ENCODE data around the gene GNG4.
"Not testable (repeated sequence)": the region's sequence is repeated elsewhere in the genome, so short reads cannot be mapped to it uniquely, and the experiment has no call there.

Gene GNG4

DNA sequence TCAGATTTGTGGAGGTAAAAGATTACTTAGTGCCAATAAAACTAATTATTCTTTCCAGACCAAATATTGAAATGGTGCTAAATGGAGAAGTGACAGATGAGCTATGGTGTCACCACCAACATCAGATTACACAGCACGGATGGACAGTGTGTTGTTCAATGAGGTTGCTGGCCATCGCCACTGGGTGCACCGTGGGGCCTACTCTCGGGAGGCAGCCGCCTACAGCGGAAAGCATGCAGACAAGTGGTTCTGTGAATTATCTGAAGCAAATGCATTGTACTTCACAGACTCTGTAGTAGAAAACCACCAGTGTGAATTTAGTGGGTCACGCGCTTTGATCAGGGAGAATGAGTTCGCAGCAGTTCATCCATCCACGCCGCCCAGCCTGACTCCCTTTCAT is 42.3 kb downstream of the GNG4 start:
- no peaks in the 10 kb centered on the region for H3K9me3 ChIP-seq (ENCODE audit: severe bottlenecking)
- no peaks in the 10 kb centered on the region for H3K27me3 ChIP-seq (ENCODE audit: insufficient read depth, low read depth, severe bottlenecking)
- TF ChIP-seq, protein P1, sequence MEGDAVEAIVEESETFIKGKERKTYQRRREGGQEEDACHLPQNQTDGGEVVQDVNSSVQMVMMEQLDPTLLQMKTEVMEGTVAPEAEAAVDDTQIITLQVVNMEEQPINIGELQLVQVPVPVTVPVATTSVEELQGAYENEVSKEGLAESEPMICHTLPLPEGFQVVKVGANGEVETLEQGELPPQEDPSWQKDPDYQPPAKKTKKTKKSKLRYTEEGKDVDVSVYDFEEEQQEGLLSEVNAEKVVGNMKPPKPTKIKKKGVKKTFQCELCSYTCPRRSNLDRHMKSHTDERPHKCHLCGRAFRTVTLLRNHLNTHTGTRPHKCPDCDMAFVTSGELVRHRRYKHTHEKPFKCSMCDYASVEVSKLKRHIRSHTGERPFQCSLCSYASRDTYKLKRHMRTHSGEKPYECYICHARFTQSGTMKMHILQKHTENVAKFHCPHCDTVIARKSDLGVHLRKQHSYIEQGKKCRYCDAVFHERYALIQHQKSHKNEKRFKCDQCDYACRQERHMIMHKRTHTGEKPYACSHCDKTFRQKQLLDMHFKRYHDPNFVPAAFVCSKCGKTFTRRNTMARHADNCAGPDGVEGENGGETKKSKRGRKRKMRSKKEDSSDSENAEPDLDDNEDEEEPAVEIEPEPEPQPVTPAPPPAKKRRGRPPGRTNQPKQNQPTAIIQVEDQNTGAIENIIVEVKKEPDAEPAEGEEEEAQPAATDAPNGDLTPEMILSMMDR (IDR thresholded peaks at IDR 0.05; ENCODE audit: low read depth, low read length): no peak
- peaks cover 17% of the 10 kb centered on the region for H3K36me3 ChIP-seq
- H3K4me3 ChIP-seq (ENCODE audit: low read depth, low read length): no peak overlapping the region
- no peak for DNase-seq
- H3K27ac ChIP-seq: no peak overlapping the region

DNA sequence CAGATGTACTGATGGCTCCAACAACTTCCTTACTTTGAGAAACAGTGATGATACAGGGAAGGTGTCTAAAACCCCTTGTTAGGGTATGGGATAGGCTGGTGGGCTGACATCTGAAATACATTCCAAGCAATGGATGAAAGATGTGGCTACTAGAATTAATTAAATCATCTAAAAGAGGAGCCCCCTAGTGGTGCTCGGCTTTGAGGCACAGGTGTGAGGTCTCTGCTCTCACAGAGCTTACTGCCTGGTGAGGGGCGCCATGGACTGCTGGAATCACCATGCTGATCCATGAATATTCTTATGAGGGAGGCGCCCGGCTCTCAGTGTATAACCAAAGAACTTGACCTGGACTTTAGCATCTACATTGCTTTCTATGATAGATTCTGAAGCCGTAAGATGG is 48.5 kb downstream of the GNG4 start:
- TF ChIP-seq, protein P1 (IDR thresholded peaks at IDR 0.05; ENCODE audit: low read depth, low read length): peak; percentile 72
- DNase-seq: peak; percentile 59
- Histone ChIP-seq H3K27ac (no peak overlapping the region), H3K36me3 (peaks cover 8% of the 10 kb centered on the region), H3K27me3 (ENCODE audit: insufficient read depth, low read depth, severe bottlenecking) (no peaks in the 10 kb centered on the region), H3K4me3 (ENCODE audit: low read depth, low read length) (no peak overlapping the region), H3K9me3 (ENCODE audit: severe bottlenecking) (no peaks in the 10 kb centered on the region)

DNA sequence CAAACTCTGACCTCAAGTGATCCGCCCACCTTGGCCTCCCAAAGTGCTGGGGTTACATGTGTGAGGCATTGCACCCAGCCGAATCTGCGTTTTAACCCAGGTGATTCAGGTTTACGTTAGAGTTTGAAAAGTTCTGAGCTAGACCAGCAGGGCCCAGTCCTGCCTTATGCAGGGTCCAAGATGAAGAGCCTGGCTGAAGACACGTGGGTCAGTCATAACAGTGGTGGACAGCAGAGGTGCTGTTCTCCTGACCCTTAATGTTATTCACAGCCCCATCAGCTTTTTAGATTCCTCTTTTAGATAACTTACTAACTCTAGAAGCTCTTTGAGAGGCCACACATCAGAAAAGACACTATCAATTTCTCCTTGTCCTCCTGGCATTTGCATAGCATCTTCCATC is 50.0 kb downstream of the GNG4 start:
- no peak overlapping the region for H3K27ac ChIP-seq
- H3K36me3 ChIP-seq: peaks cover 15% of the 10 kb centered on the region
- TF ChIP-seq, protein P1 (IDR thresholded peaks at IDR 0.05; ENCODE audit: low read depth, low read length): 0 out of 2 replicates have a peak, but pooled peaks have one; percentile 8
- H3K9me3 ChIP-seq (ENCODE audit: severe bottlenecking): no peaks in the 10 kb centered on the region
- no peak for DNase-seq
- H3K4me3 ChIP-seq (ENCODE audit: low read depth, low read length): no peak overlapping the region
- no peaks in the 10 kb centered on the region for H3K27me3 ChIP-seq (ENCODE audit: insufficient read depth, low read depth, severe bottlenecking)

DNA sequence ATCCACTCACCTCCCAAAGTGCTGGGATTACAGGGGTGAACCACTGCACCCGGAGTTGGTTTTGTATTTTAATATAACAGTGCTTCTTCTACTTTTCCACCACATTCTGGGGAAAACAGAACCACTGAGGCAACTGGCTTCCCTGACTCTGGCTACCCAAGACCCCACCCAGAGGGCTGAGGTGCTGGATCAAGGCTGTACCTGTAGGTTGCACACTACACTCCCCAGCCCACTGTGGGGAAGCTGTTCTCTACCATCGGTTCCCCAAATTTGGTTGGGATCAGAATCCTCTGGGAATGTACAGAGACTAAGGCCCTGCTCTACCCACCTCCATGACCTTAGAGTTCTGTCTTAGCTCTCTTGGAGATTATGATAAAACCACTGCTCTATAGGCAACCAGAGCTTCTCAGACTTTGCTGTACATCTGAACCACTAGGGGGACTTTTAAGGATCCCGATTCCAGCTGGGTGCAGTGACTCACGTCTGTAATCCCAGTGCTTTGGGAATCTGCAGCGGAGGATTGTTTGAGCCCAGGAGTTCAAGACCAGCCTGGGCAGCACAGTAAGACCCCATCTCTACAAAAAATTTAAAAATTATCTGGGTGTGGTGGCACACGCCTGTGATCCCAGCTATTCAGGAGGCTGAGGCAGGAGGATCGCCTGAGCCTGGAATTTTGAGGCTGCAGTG is 51.6 kb downstream of the GNG4 start:
- Histone ChIP-seq H3K27me3 (ENCODE audit: insufficient read depth, low read depth, severe bottlenecking) (no peaks in the 10 kb centered on the region), H3K36me3 (peaks cover 30% of the 10 kb centered on the region), H3K4me3 (ENCODE audit: low read depth, low read length) (no peak overlapping the region), H3K27ac (no peak overlapping the region), H3K9me3 (ENCODE audit: severe bottlenecking) (no peaks in the 10 kb centered on the region)
- TF ChIP-seq, protein P1 (IDR thresholded peaks at IDR 0.05; ENCODE audit: low read depth, low read length): peak; percentile 50
- DNase-seq: peak; percentile 53

DNA sequence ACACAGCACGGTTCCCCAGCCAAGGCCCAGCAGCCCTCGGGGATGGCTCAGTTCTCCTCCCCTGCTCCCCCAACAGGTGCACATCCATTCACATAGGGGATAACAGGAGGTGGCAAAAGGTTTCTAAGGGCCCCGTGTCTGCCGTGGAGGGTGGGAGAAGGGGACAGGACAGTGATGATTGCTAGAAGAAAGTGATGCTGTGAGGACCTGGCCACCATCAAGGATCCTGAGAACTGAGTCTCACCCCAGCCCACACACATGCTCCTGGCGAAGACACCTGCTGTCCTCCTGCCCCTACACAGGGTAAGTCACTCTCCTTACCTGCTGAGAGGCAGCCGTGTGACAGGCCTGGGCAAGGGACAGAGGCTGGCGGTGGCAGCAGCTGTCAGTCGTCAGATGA is 54.5 kb downstream of the GNG4 start:
- Histone ChIP-seq H3K36me3 (peaks cover 57% of the 10 kb centered on the region), H3K4me3 (ENCODE audit: low read depth, low read length) (no peak overlapping the region), H3K27ac (no peak overlapping the region), H3K9me3 (ENCODE audit: severe bottlenecking) (peaks cover under 1% of the 10 kb centered on the region), H3K27me3 (ENCODE audit: insufficient read depth, low read depth, severe bottlenecking) (no peaks in the 10 kb centered on the region)
- DNase-seq: no peak
- TF ChIP-seq, protein P1 (IDR thresholded peaks at IDR 0.05; ENCODE audit: low read depth, low read length): no peak

DNA sequence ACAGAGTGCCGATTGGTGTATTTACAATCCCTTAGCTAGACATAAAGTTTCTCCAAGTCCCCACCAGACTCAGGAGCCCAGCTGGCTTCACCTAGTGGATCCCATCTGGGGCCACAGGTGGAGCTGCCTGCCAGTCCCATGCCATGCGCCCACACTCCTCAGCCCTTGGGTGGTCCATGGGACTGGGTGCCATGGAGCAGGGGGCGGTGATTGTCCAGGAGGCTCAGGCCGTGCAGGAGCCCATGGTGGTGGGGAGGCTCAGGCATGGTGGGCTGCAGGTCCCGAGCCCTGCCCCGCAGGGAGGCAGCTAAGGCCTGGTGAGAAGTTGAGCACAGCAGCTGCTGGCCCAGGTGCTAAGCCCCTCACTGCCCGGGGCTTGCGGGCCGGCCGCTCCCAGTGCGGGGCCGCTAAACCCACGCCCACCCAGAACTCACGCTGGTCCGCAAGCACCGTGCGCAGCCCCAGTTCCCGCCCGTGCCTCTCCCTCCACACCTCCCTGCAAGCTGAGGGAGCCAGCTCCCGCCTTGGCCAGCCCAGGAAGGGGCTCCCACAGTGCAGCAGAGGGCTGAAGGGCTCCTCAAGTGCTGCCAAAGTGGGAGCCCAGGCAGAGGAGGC is 55.2 kb downstream of the GNG4 start:
- H3K36me3 ChIP-seq: peaks cover 60% of the 10 kb centered on the region
- not testable (repeated sequence) for H3K4me3 ChIP-seq (ENCODE audit: low read depth, low read length); H3K27ac ChIP-seq; H3K27me3 ChIP-seq (ENCODE audit: insufficient read depth, low read depth, severe bottlenecking); DNase-seq; H3K9me3 ChIP-seq (ENCODE audit: severe bottlenecking)

Data from WERI-Rb-1 (cell line).